ENCODE data around the gene ITGAV.

Gene ITGAV

DNA sequence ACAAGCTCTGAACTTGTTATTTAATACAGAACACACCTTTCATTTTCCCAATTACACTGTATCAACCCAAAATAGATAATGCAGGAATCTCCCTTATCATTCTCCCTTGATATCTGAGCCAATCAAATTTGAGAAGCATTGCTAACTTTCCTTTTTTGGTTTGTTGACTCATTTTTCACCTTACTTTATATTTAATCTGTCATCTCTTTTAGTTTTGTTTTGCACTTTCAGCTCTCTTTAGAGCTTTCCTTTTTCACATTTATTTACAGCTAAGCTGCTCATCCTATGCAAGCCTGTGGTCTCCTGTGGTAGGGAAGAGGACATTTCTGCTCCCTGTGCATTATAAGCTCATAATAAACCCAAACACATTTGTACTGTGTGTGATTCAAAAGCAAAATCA lies 50.1 kb downstream of the ITGAV start:
- POLR2A ChIA-PET: no interaction called here
- H3K4me3 ChIP-seq (ENCODE audit: low read depth, low read length): no peak overlapping the region
- no peak for DNase-seq (ENCODE audit: low read depth, low spot score)
- TF ChIP-seq, protein P1, sequence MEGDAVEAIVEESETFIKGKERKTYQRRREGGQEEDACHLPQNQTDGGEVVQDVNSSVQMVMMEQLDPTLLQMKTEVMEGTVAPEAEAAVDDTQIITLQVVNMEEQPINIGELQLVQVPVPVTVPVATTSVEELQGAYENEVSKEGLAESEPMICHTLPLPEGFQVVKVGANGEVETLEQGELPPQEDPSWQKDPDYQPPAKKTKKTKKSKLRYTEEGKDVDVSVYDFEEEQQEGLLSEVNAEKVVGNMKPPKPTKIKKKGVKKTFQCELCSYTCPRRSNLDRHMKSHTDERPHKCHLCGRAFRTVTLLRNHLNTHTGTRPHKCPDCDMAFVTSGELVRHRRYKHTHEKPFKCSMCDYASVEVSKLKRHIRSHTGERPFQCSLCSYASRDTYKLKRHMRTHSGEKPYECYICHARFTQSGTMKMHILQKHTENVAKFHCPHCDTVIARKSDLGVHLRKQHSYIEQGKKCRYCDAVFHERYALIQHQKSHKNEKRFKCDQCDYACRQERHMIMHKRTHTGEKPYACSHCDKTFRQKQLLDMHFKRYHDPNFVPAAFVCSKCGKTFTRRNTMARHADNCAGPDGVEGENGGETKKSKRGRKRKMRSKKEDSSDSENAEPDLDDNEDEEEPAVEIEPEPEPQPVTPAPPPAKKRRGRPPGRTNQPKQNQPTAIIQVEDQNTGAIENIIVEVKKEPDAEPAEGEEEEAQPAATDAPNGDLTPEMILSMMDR (IDR thresholded peaks at IDR 0.05; ENCODE audit: insufficient read depth, low read length, missing control alignments): no peak
- CTCF ChIA-PET: interaction anchor here (0.8 to 13.8 kb wide), 8 partner anchors 9 to 147 kb away, joined by 3 to 347 read pairs (median 10); no protein-coding TSS in a partner anchor

DNA sequence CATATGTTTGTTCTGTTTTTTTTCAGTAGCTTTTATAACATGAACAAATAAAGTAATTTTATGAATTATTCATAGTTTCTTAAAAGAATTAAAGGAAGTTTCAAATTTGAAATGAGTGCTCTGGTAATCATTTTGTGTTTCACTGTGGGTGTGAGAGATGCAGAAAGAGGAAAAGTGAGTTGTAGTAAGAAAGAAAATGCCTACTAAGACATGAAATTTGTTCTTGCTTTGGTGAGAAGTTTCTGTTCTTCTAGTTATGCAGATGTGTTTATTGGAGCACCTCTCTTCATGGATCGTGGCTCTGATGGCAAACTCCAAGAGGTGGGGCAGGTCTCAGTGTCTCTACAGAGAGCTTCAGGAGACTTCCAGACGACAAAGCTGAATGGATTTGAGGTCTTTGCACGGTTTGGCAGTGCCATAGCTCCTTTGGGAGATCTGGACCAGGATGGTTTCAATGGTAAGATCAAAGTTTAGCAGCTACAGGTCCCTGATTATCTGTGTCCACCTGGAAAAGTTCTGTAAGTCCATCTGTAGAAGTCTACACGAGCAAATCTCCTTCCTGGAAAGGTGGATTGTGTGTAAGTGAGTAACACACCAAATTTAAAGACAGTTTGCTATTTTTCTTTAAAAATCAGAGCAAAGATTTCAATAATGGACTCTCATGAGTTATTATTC lies 51.4 kb downstream of the ITGAV start:
- ChIA-PET POLR2A (interaction anchor here (1.3 kb wide), 1 partner anchor 138 kb away, joined by 4 read pairs; no protein-coding TSS in a partner anchor), CTCF (interaction anchor here (0.8 to 13.8 kb wide), 28 partner anchors 8 to 155 kb away, joined by 3 to 347 read pairs (median 5); partner anchors contain the start of gene ZC3H15)
- no peak for DNase-seq (ENCODE audit: low read depth, low spot score)
- TF ChIP-seq, protein P1 (IDR thresholded peaks at IDR 0.05; ENCODE audit: insufficient read depth, low read length, missing control alignments): no peak
- no peak overlapping the region for H3K4me3 ChIP-seq (ENCODE audit: low read depth, low read length)

DNA sequence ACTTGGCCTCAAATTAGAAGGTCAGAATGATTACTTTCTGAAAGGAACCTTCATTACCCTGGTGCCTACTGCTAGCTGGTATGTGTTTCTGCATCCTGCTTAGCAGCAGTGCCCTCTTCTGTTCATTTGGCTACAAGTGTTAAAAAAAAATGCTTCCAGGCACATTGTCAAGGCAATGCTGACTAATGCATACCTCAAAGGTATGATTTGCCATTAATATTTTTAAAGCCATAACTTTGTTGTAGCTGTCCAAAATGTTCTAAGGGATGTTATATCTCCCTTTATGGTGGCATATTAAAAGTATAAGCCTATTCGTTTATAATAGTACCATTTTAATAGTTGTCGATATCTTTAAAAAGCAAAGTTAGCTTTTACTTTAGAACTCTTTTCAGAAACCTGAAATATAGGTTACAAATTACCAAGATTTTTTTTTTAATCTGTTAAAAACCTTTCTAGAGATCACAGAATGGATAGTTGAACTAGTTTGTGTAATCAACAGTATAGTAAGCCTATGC lies 52.0 kb downstream of the ITGAV start:
- ChIA-PET POLR2A (interaction anchor here (1.3 kb wide), 1 partner anchor 139 kb away, joined by 4 read pairs; no protein-coding TSS in a partner anchor), CTCF (interaction anchor here (0.6 to 13.8 kb wide), 29 partner anchors 8 to 561 kb away, joined by 3 to 347 read pairs (median 5); partner anchors contain the start of gene ZC3H15)
- peak; percentile 40 for DNase-seq (ENCODE audit: low read depth, low spot score)
- H3K4me3 ChIP-seq (ENCODE audit: low read depth, low read length): no peak overlapping the region
- TF ChIP-seq, protein P1 (IDR thresholded peaks at IDR 0.05; ENCODE audit: insufficient read depth, low read length, missing control alignments): peak; percentile 58

DNA sequence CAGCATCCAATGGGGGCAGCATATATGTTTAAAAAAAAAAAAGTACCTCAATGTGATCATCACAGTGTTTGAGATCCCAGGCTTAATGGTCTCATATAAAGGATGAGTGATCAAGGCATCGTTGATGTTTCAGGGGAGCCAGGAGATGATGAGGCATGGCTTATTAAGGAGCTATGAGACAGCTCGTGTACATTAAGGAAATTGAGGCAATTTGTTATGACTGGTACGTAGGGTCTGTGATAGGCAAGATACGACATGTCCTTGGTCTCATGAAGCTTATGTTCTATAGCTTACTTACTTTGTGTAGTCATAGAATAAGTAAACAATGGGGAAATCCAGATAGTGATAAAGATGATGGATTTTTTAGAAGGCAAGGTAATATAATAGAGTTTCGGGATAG lies 54.9 kb downstream of the ITGAV start:
- TF ChIP-seq, protein P1 (IDR thresholded peaks at IDR 0.05; ENCODE audit: insufficient read depth, low read length, missing control alignments): no peak
- ChIA-PET CTCF (interaction anchor here (0.6 to 13.8 kb wide), 2 partner anchors 139 to 460 kb away, joined by 3 to 347 read pairs; no protein-coding TSS in a partner anchor), POLR2A (no interaction called here)
- DNase-seq (ENCODE audit: low read depth, low spot score): no peak
- no peak overlapping the region for H3K4me3 ChIP-seq (ENCODE audit: low read depth, low read length)

DNA sequence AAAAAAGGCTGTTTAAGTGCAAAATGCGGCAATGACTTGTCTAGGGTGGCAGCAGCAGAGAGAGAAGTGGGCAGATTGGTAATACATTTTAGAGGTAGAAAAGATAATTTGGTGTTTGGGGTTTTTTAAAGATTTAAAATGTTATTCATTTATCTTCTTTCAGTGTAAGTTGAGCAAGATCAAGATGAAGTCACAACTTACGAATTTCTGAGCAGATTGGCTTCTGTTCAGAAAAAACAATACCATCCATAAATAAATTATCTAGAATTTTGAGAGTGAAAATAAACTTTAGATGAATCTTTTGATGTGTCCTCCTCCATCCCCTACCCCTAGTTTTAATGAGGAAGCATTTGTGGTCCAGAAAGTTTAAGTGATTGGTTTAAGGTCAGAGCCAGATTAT lies 56.1 kb downstream of the ITGAV start:
- no peak overlapping the region for H3K4me3 ChIP-seq (ENCODE audit: low read depth, low read length)
- POLR2A ChIA-PET: no interaction called here
- CTCF ChIA-PET: interaction anchor here (13.8 kb wide), 1 partner anchor 140 kb away, joined by 347 read pairs; no protein-coding TSS in a partner anchor
- TF ChIP-seq, protein P1 (IDR thresholded peaks at IDR 0.05; ENCODE audit: insufficient read depth, low read length, missing control alignments): no peak
- no peak for DNase-seq (ENCODE audit: low read depth, low spot score)

DNA sequence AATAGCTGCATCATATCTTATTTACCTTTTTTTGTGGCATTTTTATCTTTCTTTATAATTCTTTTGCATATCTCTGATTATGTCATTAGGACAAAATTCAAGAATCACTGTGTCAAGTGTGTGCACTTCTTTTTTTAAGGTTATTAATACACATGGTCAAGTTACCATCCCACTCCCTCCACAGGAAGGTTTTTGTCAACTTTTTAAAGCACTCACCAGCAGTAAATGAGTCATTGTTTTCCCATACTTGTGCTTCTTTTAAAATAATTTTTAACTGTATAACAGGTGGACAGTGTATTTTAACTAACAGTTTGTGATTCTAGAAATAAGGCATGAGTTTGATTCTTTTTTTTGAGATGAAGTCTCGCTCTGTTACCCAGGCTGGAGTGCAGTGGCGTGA lies 58.3 kb downstream of the ITGAV start:
- no peak for DNase-seq (ENCODE audit: low read depth, low spot score)
- TF ChIP-seq, protein P1 (IDR thresholded peaks at IDR 0.05; ENCODE audit: insufficient read depth, low read length, missing control alignments): no peak
- ChIA-PET CTCF (interaction anchor here (0.9 to 1.9 kb wide), 3 partner anchors 143 to 145 kb away, joined by 3 to 15 read pairs (median 12); no protein-coding TSS in a partner anchor), POLR2A (no interaction called here)
- H3K4me3 ChIP-seq (ENCODE audit: low read depth, low read length): no peak overlapping the region
